HG02938 (cell line): ENCODE measurements around the gene ACER3.
"Not testable (repeated sequence)": the region's sequence is repeated elsewhere in the genome, so short reads cannot be mapped to it uniquely, and the experiment has no call there.

Experiments used
- ATAC-seq: cut with Tn5 transposase; IDR thresholded peaks from one replicate; pipeline ENCODE4 v1.9.1; 2021; ENCODE audit warnings: mild to moderate bottlenecking, moderate library complexity; ENCODE audit not compliant: unreplicated experiment

Gene ACER3

DNA sequence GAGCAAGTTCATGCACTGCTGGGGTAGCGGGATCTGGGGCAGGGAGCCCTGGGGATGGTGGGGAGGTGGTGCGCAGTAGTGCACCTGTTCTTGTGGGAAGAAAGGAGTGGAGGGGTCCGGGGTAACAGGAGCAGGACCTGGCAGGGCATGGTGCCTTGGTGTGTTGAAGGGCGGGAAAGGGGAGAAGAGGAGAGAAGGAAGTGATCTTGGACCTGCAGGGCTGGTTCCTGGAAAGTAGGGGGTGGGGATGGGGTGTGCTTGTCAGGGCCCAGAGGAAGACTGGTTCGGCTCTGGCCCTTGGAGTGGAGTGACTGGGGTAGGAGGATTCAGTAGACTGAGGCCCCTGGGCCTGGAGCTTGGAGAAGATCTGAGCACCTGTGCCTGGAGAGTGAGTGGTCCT lies 195.2 kb downstream of the ACER3 start:
- ATAC-seq: no peak

- ATAC-seq: no peak
Measured at GRCh38 chr11:77056814-77057402, 196.2 kb downstream of the ACER3 start.

GRCh38 chr11:77057938-77058474 lies 197.3 kb downstream of the ACER3 start:
- no peak for ATAC-seq

DNA sequence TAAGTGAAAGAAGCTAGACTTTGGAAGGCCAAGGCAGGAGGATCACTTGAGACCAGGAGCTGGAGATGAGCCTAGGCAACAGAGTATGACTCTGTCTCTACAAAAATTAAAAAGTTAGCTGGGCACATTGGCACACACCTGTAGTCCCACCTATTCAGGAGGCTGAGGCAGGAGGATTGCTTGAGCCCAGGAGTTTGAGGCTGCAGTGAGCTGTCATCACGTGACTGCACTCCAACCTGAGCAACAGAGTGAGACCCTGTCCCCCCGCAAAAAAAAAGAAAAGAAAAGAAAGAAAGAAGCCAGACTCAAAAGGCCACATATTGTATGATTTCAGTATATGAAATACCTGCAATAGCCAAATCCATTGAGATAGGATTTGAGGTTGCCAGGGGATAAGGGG lies 198.2 kb downstream of the ACER3 start:
- no peak for ATAC-seq

- no peak for ATAC-seq
Measured at GRCh38 chr11:77059806-77060205, 199.1 kb downstream of the ACER3 start.

DNA sequence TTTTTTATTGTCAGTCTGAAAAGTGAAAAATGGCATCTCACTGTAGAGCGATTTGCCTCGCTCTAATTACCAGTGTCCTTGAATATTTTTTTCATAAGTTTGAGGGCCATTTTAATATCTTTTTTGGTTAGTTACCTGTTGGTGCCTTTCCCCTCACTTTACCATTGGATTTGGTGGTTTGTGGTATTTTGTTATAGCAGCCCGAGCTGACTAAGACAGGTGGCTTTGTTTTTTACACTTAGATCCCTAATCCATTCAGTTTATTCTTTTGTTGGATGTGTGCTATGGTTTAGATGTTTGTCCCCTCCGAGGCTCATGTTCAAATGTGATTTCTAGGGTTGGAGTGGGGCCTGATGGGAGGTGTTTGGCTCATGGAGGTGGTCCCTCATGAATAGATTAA lies 199.5 kb downstream of the ACER3 start:
- ATAC-seq: no peak

DNA sequence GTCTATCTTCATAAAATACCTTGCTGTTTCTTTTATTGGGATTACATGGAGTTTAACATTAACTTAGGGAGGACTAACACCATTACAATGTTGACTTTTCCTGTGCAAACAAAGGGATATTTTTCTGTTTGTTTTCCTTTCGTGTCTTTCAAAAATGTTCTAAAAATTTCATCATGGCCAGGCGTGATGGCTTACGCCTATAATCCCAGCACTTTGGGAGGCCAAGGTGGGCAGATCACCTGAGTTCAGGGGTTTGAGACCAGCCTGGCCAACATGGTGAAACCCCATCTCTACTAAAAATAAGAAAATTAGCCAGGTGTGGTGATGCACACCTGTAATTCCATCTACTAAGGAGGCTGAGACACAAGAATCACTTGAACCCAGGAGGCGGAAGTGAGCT lies 200.5 kb downstream of the ACER3 start:
- ATAC-seq: not testable (repeated sequence)

DNA sequence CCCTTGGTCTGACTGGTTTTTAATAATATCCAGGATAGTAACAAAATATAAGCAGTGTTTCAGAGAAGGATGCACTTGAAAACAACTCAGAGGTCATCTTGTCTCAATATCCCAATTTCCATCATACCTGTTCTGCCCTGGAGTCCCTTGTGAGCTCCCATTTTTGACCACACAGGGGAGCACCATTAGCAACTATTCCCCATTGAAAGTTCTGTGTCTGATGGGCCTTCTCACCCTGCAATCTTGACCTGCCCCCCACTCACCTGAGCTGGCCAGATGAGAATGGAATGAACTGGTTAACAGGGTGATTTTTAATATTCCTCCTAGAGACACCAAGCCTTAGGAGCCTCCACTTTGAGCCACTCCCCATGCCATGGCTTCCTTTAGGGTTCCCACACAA lies 202.2 kb downstream of the ACER3 start:
- no peak for ATAC-seq

DNA sequence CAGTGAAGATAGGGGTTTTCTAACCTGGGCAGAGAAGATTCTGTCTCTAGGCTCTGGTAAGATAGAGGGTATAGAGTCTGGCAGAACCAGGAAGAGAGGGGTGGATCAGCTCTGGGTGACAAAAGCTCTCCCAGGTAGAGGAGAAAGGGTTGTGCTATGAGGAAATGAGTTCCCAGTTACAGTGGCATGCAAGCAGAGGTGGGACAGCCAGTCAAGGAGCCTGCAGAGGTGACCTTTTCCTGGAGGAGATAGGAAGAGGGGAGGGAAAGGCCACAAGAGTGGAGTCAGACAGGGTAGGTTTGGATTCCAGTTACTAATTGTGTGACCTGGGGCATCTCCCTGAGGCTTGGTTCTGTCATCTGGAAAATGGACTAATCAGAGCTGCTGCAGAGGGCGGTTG lies 202.7 kb downstream of the ACER3 start:
- ATAC-seq: no peak

DNA sequence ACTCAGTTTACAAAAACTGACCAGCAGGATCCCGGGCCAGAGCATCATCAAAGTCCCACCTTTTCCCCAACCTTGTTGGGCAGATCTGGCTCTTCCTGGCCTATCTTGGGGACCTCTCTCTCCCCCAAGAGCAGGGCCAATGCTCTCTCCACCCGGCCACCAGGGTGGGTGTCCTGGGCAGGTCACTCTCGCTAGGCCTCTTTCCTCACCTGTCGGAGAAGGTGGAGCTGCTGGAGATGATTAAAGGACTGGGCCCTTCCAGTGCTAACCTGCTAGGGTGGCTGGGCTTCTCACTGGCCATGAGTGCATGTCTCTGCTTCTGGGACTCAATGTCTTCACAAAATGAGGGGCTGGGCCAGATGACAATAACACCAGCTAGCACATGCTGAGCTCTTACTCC lies 203.1 kb downstream of the ACER3 start:
- ATAC-seq: no peak

DNA sequence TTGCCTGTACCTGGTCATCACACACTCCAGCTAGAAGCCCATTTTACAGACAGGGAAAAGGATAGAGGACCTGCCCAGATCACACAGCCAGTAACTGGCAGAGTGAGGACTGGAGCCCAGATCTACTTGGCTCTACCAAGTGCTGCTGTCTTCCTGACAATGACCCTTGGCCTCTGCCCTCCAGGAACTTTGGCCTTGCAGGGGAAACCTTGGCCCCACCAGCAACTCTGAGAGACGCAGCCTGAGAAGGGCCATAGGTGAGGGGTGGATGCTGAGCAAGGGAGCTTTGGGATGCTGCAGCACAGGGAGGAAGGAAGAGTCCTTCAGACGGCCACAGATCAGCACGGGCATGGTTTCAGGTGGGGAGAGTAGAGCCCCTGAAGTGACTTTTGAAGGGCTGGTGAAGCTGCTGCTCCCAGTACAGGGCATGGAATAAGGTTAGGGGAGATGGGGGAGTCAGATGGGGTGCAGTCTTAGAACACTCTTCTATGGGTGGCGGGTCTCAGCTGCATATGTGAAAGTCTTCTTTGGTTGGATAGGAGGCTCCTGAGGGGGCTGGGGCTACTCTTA lies 204.0 kb downstream of the ACER3 start:
- ATAC-seq: no peak

DNA sequence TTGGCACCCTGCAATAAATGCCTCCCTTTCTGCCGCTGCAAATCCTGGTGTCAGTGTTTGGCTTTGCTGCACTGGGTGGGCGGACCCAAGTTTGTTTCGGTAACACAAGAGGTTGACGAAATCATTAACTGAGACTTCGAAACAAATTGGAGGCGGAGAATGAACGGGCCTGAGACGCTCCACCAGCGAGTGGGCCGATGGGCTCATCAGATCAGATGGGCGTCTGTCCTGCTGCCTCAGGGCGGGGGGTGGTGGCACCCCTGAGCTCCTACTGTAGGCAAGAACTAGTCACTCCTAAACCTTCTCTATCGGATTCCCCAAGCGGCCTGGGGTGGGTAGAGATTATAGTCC lies 205.1 kb downstream of the ACER3 start:
- no peak for ATAC-seq

GRCh38 chr11:77066229-77067042 lies 205.7 kb downstream of the ACER3 start, which contains the start of gene CAPN5:
Gene CAPN5 (plus strand): TSS chr11:77066971. CDS start chr11:77084887, 17,916 bp downstream.
- ATAC-seq: peak; percentile 74

GRCh38 chr11:77067861-77068443 lies 207.2 kb downstream of the ACER3 start:
- ATAC-seq: no peak

GRCh38 chr11:77068457-77069335 lies 208.0 kb downstream of the ACER3 start:
- ATAC-seq: no peak

- ATAC-seq: no peak
Measured at GRCh38 chr11:77069336-77069968, 208.7 kb downstream of the ACER3 start.

DNA sequence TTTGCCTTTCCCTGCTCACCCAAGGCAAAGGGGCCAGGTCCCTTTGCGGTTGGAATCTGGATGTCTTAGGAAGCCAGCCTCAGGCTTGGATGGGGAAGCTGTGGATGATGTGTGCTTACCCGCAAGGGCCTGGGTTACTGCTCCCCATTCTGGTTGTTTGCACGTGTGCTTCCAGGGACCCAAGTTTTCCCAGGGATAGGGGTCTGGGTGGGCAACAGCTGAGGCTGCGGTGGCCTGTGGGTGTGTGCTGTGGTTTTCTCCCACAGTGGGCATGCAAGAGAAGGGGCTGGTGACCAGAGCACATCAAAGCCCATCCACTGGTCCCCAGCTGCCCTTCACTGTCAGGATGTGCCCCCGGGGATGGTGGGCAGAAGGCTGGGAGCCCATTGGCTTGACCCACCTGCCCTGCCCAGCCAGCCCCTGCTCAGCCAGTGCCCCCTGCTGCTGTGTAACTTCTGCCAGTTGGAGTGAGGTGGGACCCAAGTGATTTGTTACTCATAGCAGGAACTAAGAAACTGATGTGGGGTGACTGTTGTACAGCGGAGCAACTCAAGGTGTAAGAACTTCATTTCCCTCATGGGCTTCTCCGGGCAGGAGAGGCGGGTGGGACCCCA lies 209.4 kb downstream of the ACER3 start:
- ATAC-seq: no peak

DNA sequence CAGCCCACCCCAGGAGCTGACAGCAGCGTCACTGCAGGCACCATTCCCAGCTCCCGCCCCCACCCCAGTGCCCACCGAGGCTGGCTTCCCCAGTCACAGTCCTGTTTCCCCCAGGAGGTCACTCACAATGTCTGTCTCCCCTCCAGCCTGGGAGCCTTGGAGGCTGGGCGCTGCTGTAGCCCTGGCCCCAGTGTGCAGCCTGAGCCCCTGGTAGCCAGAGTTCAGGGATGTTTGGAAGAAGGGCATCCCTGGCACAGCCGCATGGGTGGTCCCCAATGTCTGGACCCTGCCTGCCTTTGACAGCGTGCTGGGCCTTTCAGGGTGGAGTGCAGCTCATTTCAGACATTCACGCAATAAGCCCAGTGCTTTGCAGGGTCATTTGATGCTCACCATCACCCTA lies 210.4 kb downstream of the ACER3 start:
- no peak for ATAC-seq

- no peak for ATAC-seq
Measured at GRCh38 chr11:77071671-77072605, 211.2 kb downstream of the ACER3 start.
